ENCODE results near the gene ZBP1.
A peak's percentile ranks its signal among the peaks of the same experiment; 100 is the strongest.

Gene ZBP1, protein sequence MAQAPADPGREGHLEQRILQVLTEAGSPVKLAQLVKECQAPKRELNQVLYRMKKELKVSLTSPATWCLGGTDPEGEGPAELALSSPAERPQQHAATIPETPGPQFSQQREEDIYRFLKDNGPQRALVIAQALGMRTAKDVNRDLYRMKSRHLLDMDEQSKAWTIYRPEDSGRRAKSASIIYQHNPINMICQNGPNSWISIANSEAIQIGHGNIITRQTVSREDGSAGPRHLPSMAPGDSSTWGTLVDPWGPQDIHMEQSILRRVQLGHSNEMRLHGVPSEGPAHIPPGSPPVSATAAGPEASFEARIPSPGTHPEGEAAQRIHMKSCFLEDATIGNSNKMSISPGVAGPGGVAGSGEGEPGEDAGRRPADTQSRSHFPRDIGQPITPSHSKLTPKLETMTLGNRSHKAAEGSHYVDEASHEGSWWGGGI

DNA sequence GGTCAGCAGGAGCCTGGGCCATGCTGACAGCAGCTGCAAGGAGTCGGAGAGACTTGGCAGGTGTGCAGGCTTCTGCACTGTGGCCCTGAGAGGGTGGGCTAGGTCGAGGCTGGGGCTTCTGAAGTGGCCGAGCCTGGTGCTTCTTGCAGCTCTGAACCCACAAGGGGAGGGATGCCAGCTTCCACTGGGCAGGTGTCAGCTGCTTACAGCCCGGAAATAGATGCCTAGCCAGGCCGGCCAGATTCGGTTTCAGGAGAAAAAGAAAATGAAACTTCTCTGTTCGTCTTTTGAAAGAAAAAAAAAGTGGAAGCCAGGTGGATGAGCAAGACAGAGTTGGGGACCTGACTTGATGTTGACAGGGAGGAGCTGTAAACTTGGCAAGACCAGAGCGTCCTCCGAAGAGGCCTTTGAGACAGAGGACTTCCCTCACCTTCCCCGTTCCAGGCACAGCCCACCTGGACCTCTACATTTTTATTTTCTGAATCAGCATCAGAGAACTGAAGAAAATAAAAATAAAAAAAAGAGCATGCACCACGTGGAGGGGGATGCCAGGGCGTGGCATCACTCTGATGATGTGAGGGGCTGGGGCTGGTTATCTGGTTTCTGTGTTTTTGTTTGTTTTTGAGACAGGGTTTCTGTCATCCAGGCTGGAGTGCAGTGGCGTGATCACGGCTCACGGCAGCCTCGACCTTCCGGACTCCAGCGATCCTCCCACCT, at the start of gene ZBP1:
TSS of gene ZBP1 (minus strand) at position 153 of the 717 bp plus-strand sequence. CDS start at position 22, 131 bp downstream.
- DNase-seq (ENCODE audit: low read depth): peak; percentile 27

DNA sequence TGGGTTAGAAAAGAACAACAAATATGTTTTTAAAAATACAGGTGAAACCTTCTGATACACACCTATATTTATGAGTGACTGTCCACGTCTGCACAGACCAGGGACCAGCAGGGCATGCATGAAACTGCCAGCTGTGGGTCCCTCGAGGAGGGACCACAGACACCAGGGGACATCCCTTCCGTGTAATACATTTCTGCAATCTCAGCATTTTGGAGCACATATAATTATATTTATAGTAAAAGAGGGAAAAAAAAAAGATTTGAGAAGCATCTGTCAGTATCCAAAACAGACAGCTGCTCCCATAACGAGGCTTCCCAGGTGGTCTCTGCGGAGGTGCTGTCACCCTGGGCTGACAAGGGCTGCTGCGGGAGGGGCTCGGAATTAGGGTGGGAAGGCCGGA, 49.4 kb upstream of the ZBP1 start:
- DNase-seq (ENCODE audit: low read depth): no peak

DNA sequence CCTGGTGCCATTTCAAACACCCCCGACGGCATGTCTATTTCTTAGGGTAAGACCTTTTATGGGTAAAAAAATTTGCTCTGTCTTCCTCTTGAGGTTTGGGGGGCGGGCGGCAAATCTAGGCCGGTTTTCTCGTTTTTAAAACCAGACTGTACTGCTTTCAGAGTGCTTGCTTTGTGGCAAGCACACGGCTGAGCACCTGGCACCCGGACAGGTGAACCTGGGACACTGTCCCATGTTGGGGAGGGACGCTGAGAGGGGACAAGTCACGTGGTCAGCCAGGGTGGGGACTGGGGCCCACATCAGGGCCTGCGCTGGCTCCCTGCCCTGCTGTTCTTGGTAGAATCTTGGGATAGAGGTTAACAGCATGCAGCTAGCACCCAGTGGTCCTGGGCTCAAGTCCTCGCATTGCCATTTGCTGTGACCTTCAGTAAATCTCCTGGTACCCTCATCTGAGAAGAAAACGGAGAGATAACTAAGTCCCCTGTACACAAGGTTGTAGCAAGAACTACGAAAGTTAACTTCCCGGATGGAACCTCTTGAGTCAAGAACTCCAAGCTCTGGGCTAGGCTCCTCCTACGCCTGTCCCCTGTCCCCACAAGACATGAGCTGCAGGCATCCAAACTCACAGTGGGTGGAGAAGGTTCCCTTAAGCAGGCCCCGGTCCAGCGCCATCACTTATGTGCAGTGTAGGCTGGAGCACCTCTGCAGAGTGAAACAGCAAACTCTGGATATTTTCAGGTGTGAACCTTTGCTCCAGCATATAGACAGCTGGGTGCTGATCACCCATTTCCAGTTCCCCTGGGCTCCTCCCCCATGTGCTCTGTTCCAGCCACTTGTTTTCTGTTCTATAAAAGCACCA, 47.9 kb upstream of the ZBP1 start:
- DNase-seq (ENCODE audit: low read depth): no peak

DNA sequence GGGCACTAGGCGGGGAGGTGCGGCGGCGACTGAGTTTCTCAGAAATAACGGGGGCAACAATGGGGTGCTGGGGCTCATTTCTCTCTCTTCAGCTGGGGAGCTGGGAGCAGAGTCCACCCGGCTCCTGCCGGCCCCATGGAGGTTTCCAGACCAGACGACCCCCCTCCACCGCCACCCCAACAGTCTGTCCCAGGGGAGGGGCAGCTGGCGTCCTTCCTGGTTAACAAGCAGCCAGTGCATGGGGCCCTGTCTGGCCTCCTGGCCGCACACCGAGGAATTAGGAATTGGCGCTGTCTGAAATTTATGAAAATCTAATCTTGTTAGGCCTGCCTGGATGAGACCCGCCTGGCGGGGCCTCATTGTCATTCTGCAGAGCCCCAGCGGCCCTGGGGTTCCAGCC, 47.2 kb upstream of the ZBP1 start:
- DNase-seq (ENCODE audit: low read depth): no peak

DNA sequence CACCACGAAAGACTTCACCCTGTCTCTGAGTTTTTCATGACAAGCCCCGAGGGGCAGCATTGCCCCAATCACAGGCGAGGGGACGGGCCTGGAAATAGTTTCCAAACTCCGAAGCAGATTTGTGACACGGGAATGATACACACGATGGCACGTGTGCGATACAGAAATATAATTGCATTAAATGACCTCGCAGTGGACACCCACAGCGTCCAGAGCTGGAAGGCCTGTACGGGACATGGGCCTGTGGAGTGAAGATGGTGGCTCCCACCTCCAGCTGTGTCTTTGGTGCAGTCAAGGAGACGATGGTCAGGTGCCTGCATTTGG, 46.6 kb upstream of the ZBP1 start:
- no peak for DNase-seq (ENCODE audit: low read depth)

DNA sequence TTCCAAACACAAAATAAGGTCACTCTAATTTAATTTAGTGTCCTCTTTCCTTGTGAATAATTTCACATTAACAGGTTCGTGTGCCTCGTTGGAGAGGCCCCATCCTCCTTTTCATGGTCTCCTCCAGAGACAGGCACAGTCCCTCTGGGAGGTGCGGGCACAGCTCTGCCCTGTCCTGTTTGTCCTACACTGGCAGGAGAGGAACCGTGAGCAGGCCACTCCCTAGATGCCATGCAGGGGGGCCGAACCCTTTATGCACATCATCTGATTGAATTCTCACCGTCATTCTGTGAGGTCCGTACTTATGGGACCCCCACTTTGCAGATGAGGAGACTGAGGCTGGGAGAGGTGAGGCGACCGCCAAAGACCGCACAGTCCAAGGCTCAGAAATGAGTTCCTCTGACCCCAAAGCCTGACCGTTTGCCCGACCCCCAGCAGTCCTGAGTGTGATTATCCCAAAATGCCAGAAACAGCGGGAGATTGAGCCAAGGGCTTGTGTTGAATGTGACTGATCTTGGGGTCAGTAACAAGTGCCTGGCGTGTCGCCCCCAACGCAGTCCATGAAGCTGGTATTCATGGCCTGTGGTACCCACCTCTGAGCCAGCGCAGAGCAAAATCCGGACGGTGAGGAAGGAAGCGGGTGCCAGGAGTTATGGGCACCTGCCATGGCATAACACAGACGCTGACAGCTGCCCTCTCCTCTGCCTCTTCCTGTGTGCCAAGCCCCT, 46.0 kb upstream of the ZBP1 start:
- no peak for DNase-seq (ENCODE audit: low read depth)

DNA sequence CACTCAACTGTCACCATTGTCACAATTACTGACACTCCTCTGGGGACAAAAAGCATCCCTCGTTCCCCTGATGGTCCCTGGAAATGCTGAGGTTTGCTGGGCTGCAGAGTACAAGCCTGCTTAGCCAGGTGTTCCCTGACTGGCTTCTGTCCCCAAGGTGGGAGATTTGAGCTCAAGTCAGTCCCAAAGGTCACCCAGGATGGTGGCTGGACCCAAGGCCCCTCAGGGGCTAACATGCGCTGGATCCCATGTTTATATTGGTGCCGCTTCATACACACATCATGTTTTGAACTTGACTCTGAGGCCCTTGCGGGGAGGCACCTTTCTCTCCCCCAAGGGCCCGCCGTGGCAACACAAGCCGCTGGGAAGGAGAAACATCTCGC, 45.4 kb upstream of the ZBP1 start:
- no peak for DNase-seq (ENCODE audit: low read depth)

DNA sequence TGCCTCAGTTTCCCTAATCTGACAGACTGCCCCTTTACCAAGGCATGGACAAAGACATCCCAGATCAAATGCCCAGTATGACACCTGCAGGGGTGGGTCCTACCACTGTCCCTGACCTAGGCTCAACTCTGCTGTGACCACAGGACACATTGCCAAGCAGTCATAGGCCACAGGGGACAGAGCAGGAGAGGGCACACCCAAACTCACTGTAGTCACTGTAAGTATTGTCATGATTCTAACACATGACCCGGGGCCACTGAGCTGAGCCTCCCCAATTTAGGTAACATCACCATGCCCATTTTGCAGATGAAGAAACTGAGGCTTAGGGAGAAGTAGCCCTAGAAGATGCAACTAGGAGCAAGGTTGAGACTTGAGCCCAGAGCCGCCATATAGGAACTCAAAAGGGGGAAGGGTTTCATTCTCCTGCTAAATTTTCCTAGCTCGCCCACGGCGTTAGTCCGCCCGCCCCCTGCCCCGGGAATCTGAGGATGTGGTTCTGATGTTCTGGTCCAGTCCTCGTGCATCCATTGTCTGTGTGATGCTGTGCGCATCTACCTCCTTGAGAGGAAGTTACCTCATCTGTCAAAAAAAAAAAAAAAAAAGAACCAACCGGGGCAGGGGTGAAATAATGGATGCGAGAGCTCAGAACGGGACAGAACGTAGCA, 44.8 kb upstream of the ZBP1 start:
- no peak for DNase-seq (ENCODE audit: low read depth)

DNA sequence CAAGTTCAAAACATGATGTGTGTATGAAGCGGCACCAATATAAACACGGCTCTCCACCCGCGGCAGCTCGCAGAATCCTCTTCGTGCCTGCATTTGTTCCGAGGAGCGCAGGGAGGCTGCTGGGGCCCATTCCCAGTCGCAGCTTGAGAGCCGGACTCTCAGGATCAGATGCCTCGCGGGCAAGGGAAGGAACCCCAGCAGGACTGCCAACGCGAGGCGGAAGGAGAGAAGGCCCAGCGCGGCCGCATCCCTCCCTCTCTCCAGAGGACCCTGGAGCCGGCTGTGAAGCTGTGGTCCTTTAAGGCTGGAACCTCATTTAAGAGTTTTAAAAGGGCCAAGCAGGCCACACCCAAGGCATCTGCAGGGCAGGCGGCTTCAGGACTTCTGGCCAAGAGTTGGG, 44.2 kb upstream of the ZBP1 start:
- no peak for DNase-seq (ENCODE audit: low read depth)

DNA sequence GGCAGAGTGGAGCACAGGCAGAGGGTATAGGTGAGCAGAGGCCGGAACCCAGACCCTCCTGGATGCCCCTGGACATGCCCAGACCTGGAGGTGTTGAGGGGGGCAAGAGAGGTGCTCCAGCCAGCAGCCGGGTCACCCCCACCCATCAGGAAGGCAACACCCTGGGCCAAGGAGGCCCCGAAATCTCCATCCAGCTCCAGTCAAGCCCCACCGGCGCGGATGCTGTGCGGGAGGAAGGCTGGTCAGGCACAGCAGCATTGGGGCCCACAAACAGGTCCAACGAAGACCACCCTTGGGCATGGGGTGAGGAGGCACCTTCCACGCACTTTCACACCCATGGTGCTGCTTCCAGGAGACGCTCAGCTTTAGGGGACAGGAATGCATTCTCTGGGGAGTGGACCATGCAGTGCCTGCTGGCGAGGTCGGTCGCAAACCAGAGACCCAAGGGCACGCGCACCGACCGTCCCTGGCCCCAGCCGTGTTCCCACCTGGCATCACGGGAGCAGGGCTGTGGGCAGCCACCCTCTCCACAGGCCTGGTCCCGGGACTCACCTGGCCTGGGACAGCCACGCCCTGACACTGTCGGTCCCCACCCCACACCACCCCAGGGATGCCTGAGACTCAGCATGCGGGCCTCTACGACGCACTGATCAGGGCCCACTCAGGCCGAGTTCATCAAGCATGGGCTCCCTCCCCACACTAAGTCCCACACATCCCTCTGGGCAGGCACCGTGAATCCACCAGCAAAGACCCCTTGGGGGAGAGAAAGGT, 43.6 kb upstream of the ZBP1 start:
- no peak for DNase-seq (ENCODE audit: low read depth)

DNA sequence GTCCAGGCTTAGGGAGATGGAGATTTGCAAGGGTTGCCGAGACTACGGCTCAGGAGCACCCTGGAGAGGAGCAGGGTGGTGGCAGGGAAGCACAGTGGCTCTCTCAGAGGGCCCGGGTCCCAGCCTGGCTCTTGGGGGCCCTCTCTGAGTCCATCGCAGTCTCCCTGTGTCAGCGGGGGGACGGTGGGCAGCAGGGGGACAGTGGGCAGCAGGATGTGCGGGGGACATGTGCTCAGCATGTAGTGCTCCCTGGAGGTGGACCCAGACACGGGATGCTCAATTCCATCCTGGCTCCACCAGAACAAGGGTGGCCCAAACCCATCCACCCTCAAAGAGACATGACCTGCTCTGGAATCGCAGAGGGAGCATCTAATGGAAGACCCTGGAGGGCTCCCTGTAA, 43.0 kb upstream of the ZBP1 start:
- DNase-seq (ENCODE audit: low read depth): no peak

DNA sequence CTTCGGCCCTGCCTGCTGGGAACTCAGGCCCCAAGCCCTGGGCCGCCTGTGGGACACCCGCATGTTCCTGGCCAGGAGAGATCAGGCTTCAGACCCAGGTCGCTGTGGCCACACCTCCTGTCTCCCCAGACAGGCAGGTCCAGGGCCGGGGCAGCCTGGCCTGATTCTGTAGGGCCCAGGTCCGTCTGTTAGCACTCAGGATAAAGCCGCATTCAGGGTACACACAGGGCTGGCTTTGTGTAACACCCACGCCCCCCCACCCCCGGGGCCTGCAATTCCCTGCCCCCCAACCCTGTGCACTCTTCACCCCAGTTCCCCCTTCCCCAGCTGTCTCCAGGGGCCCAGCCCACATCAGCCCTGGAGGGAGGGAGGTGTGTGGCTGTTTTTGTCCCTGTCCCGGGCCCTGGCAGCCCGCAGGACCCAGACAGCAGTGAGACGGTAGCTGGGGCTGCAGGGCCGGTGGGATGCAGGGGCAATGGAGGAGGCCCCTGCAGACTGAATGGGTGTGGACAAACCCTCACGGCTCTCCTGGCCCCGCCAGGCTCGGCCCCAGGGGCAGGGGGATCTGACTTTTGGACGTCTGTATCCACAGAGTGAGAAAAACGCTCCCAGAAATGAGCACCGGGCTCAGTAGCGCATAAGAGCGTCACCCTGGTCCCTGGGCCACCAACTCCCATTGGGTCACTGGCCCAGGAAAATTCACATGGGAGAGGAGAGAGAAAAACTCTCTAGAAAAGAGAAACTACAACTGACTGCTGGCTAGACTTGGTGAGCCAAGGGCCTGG, 42.4 kb upstream of the ZBP1 start:
- DNase-seq (ENCODE audit: low read depth): no peak

DNA sequence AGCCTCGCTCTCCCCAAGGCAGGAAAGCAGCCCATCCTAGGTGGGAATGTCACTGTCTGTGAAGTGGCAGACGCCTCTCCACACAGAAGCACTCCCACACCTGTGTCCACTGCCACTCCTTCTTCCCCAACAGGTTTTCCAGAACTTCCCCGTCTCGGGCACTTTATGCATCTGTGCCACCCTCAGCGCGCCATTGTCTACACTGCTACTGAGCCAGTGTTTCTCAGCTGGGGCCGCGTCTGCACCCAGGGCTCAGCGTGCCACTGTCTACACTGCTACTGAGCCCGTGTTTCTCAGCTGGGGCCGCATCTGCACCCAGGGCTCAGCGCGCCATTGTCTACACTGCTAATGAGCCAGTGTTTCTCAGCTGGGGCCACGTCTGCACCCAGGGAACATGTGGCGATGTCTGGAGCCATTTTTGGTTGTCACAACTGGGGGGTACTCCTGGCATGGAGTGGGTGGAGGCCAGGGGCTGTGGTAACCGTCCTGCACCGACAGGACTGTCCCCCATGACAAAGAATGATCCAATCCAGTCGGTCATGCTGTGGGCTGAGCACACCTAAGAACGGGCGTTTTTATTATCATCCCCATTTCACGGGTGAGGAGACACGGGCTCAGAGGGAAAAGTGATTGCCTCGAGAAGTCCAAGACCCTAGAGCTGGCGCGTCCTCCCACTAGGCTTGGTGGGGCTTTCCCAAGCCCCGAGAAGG, 41.7 kb upstream of the ZBP1 start:
- DNase-seq (ENCODE audit: low read depth): no peak

DNA sequence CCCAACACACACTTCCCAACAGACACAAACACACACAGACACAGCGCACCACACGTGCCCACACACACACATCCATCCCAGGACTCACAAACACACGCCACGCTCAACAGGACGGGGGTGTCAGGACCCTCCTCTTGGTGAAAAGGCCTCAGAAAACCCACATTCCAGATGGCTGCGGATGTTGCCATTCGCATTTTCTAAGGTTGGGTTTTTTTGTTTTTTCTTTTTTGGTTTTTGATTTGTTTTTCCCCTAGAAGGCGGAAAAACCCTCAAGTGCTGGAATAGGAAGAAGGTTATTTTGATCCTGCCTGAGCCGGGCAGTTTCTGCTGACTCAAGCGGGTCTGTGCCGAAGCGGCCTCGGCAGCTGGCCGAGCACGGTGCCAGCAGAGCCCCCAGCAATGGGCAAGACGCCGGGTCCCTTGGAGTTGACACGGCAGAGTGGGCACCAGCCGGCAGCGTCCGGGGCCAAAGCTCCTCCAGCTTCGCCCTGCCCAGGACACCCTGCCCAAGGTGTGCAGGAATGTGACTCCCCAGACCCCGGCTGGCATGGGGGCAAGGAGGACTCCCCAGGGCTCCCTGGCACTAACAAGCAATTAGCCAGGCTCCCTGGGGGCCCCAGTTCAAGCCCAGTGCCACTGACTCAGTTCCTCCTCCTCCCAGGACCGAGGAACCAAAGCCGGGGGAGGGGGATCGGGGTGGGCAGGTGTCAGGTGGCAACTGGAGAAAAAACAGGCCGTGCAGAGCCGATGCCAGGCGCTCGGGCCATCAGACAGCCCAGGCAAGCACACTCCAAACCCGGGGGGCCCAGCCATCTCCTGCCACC, 40.9 kb upstream of the ZBP1 start:
- DNase-seq (ENCODE audit: low read depth): no peak

DNA sequence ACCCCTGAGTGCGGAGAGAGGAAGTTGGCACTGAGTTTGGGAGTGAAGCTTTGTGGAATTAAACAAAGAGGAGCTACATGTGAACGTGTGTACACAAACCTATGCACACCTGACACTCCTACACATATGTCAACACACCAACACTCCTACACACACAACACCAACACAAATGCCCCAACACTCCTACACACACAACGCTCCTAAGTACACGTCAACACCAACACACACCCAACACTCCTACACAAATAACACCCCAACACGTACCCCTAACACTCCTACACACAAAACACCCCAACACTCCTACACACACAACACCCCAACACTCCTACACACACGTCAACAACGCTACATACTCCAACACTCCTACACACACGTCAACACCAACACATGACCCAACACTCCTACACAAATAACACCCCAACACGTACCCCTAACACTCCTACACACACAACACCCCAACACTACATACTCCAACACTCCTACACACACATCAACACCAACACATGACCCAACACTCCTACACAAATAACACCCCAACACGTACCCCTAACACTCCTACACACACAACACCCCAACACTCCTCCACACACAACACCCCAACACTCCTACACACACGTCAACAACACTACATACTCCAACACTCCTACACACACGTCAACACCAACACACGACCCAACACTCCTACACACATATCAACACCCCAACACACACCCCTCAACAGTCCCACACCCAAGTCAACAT, 40.1 kb upstream of the ZBP1 start:
- no peak for DNase-seq (ENCODE audit: low read depth)

DNA sequence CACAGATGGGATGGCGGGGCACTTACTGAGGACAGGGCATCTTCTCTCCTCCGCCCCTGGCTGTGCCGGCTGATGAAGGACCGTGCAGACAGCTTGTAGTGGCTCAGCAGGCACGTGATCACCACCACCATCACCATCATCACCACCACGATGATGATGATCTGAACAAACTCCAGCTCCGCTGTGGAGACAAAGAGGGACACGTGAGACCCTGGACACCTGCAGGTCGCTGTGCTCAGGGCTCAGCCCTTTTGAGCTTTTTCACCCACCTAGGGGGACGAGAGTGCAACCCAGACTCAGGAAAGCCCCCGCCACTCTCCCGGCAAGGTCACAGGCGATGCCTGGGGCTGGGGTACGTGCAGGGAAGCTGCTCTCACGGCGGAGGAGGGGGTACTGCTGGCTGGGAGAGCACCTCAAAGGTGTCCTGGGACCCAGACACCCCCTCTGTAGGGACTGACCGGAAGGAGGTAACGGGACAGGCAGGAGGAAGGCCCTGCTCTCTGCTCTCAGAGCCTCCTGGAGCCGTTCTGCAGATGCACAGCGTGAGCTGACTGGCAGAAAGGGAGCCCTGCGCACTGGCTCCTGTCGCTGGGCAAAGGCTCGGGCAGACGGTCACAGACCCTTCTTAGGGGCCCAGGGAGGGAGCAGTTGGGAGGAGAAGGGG, 39.4 kb upstream of the ZBP1 start:
- no peak for DNase-seq (ENCODE audit: low read depth)

DNA sequence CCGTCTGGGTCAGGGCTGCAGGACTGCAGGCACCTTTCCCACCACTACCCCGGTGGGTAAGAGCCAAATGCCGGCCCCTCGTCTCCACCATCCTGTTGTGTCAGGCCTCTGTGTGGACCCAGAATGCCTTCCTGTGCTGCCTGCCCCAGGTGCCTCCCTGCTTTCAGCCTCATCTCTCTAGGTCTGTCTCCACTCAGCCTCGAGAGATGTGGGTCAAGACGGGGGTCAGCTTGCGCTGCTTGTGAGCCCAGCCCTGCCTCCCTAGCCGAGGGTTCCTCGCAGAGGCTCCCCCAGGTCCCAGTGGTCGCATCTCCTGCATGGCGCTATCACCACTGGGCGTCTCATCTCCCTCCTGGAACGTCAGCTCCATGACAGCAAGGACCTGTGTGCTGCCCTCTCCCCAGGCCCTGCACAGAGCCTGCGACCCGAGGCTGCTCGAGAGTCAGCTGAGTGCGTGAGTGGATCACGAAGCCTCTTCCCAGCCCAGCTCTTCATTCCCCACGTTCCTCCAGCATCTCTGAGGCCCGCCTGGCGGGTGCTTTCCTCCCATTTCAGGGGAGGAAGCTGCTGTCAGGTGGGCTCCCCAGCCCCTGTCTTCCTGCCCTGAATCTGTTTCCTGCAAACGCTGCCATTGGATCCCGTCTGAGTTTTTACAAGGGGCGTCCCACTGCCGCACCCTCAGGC, 38.7 kb upstream of the ZBP1 start:
- DNase-seq (ENCODE audit: low read depth): no peak
